ENCODE data around the gene UBR7.

DNA sequence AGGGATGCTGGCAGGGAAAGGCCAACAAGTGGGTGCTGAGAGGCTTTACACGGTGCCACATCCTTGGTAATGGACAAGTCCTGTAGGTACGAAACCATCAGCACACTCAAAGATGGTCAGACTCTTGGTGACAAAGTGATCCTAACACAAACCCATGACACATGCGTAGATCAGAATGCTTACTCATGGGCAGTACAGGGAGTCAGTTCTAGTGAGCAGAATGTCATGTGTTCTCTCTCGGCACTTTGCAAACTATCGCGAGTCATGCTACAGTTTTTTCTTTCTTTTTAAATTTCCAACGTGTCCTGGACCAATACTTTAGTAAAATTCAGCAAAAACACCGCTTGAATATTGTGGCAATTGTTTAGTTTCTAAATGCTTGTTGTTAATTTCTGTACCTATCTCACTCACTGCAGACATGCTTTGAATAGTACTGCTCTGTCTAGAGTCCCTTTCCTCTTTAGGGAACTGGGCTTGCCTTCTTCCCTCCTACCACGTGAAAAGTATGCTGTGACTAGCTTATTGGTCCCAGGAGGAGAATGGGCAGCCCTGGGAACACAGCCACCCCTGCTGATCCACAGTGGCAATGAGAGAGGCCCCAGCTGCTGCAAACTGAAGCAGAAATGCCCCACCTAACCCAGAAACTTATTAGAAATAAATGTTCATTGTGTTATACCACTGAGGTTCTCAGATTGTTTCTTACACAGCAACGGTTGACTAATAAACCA is 62.4 kb downstream of the UBR7 start:
- TF ChIP-seq, protein P1, sequence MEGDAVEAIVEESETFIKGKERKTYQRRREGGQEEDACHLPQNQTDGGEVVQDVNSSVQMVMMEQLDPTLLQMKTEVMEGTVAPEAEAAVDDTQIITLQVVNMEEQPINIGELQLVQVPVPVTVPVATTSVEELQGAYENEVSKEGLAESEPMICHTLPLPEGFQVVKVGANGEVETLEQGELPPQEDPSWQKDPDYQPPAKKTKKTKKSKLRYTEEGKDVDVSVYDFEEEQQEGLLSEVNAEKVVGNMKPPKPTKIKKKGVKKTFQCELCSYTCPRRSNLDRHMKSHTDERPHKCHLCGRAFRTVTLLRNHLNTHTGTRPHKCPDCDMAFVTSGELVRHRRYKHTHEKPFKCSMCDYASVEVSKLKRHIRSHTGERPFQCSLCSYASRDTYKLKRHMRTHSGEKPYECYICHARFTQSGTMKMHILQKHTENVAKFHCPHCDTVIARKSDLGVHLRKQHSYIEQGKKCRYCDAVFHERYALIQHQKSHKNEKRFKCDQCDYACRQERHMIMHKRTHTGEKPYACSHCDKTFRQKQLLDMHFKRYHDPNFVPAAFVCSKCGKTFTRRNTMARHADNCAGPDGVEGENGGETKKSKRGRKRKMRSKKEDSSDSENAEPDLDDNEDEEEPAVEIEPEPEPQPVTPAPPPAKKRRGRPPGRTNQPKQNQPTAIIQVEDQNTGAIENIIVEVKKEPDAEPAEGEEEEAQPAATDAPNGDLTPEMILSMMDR (IDR thresholded peaks at IDR 0.05) = no peak
- TF ChIP-seq ZFX (IDR thresholded peaks at IDR 0.05; ENCODE audit: borderline replicate concordance) = no peak

All from 22Rv1 (cell line).